HepG2 (cell line): ENCODE data around the gene CPVL. TPM values are rescaled to one million over a fixed set of nuclear protein-coding genes. Genes with fewer than 3 reads are reported as not detected.

Experiments used
- ATAC-seq: fragments of 200-7000 bp; cut with Tn5 transposase; 3 replicates; pipeline ENCODE4 v1.9.1; 2020; ENCODE audit warnings: mild to moderate bottlenecking, moderate library complexity
- BruUV-seq: library from RNA; stranded (reverse); fragments of 400-500 nt; replicated peaks from 2 replicates; lab custom pipeline; 2021; lab: Mats Ljungman, UMichigan
- CTCF ChIA-PET: fragments of 300-600 bp; formaldehyde crosslinking; extraction: SDS; loops from one replicate; lab custom pipeline; 2021; ENCODE audit warnings: low total read pairs, inconsistent platforms, low intra/inter-chr PET ratio; lab: Yijun Ruan, JAX
- POLR2A ChIA-PET: fragments of 350-600 bp; sonication (Branson Sonifier 250); formaldehyde crosslinking; loops from one replicate; lab custom pipeline; 2020; ENCODE audit warnings: antibody characterized with exemption, inconsistent platforms; lab: Yijun Ruan, JAX
- DNase-seq: peaks from one replicate; pipeline ENCODE4 v3.0.0-alpha.2; 2015; ENCODE audit warnings: low spot score
- FAIRE-seq: peaks from 3 replicates; lab custom pipeline; 2011; peaks lifted over from hg19 to GRCh38; lab: Jason Lieb, UNC
- H2AFZ ChIP-seq: one replicate; pipeline ENCODE4 v1.6.1; 2011; ENCODE audit warnings: low read length, inconsistent platforms
- H3K27ac ChIP-seq: fragments of 300-600 bp; 3 replicates; pipeline ENCODE4 v1.8.0; 2011; ENCODE audit warnings: mixed run types, mild to moderate bottlenecking, mixed read lengths, low read length, inconsistent platforms; ENCODE audit not compliant: insufficient read depth; ENCODE audit errors: extremely low read length
- H3K27me3 ChIP-seq, 2 experiments: fragments of 200-600 bp in 1 of 2; 2 replicates in 1 of 2; 3 replicates in 1 of 2; pipeline versions ENCODE4 v1.6.0 to v1.8.0; 2011; ENCODE audit warnings: low read length in 2 of 2, mild to moderate bottlenecking in 2 of 2, moderate library complexity in 2 of 2, inconsistent platforms in 1 of 2; ENCODE audit not compliant: insufficient read depth in 2 of 2, control insufficient read depth in 1 of 2
- H3K36me3 ChIP-seq, 2 experiments: fragments of 200-600 bp in 1 of 2; replicated peaks in 1 of 2; 2 replicates in 1 of 2; 3 replicates in 1 of 2; pipeline versions ENCODE4 v1.5.1 to v1.8.0; 2011; ENCODE audit warnings: low read length in 2 of 2, inconsistent platforms in 1 of 2; ENCODE audit not compliant: insufficient read depth in 2 of 2, control insufficient read depth in 1 of 2
- H3K4me1 ChIP-seq: 2 replicates; pipeline ENCODE4 v1.5.1; 2012; ENCODE audit warnings: low read length, inconsistent platforms; ENCODE audit not compliant: insufficient read depth
- H3K4me2 ChIP-seq: 2 replicates; pipeline ENCODE4 v1.6.0; 2011; ENCODE audit warnings: low read depth, low read length, inconsistent platforms
- H3K4me3 ChIP-seq, 3 experiments: fragments of 200-600 bp in 1 of 3; sonication (generic), shearing (Covaris generic) in 1 of 3; replicated peaks in 1 of 3; 2 replicates each; pipeline ENCODE4 v1.5.1; 2011 to 2016; ENCODE audit warnings: low read length in 3 of 3, inconsistent platforms in 2 of 3, low read depth in 2 of 3, mild to moderate bottlenecking in 2 of 3, control low read depth in 1 of 3, mixed read lengths in 1 of 3; ENCODE audit not compliant: insufficient read depth in 1 of 3
- H3K79me2 ChIP-seq: one replicate; pipeline ENCODE4 v1.6.1; 2011; ENCODE audit warnings: low read length, inconsistent platforms; ENCODE audit not compliant: insufficient read depth
- H3K9ac ChIP-seq: 2 replicates; pipeline ENCODE4 v1.6.0; 2011; ENCODE audit warnings: mild to moderate bottlenecking, low read depth, low read length, inconsistent platforms; ENCODE audit not compliant: insufficient read depth
- H3K9me3 ChIP-seq: 2 replicates; pipeline ENCODE4 v1.5.1; 2012; ENCODE audit warnings: mild to moderate bottlenecking, low read length
- H4K20me1 ChIP-seq: 2 replicates; pipeline ENCODE4 v1.6.0; 2011; ENCODE audit warnings: inconsistent platforms, mild to moderate bottlenecking, low read length, moderate library complexity; ENCODE audit not compliant: insufficient read depth
- ATF3 ChIP-seq: sonication (generic); formaldehyde crosslinking; IDR thresholded peaks from 2 replicates; pipeline ENCODE4 v1.4.0; 2020; ENCODE audit warnings: missing genetic modification reagents
- ELF4 ChIP-seq: sonication (generic); formaldehyde crosslinking; IDR thresholded peaks from 2 replicates; pipeline ENCODE4 v1.5.0; 2020; ENCODE audit warnings: missing genetic modification reagents, mild to moderate bottlenecking, moderate library complexity, borderline replicate concordance
- GMEB2 ChIP-seq: IDR thresholded peaks from 2 replicates; pipeline ENCODE4 v1.6.1; 2016; ENCODE audit warnings: missing biosample characterization, missing genetic modification reagents, low read depth
- KAT7 ChIP-seq: IDR thresholded peaks from 2 replicates; pipeline ENCODE4 v1.6.1; 2018; ENCODE audit warnings: borderline replicate concordance, missing compliant biosample characterization
- KDM1A ChIP-seq: IDR thresholded peaks from 2 replicates; pipeline ENCODE4 v1.6.1; 2016; ENCODE audit warnings: missing compliant biosample characterization
- KLF6 ChIP-seq: IDR thresholded peaks from 2 replicates; pipeline ENCODE4 v1.8.0; 2016; ENCODE audit warnings: missing biosample characterization, missing genetic modification reagents
- MYPOP ChIP-seq: sonication (generic); formaldehyde crosslinking; IDR thresholded peaks from 2 replicates; pipeline ENCODE4 v1.8.1; 2023; ENCODE audit warnings: mild to moderate bottlenecking, moderate library complexity, missing genetic modification reagents
- SNAPC4 ChIP-seq: sonication (generic); formaldehyde crosslinking; IDR thresholded peaks from 2 replicates; pipeline ENCODE4 v1.4.0; 2020; ENCODE audit warnings: mild to moderate bottlenecking, missing genetic modification reagents
- STAT5B ChIP-seq: sonication (generic); formaldehyde crosslinking; IDR thresholded peaks from 2 replicates; pipeline ENCODE4 v1.4.0; 2020; ENCODE audit warnings: missing genetic modification reagents
- XRCC5 ChIP-seq: fragments of 200-400 bp; formaldehyde crosslinking; optimal IDR thresholded peaks from 2 replicates; pipeline ENCODE3; 2017; ENCODE audit warnings: mild to moderate bottlenecking, low read length
- ZBTB44 ChIP-seq: sonication (generic); formaldehyde crosslinking; IDR thresholded peaks from 2 replicates; pipeline ENCODE4 v1.4.0; 2020; ENCODE audit warnings: missing genetic modification reagents
- ZNF354B ChIP-seq: sonication (generic); formaldehyde crosslinking; IDR thresholded peaks from 2 replicates; pipeline ENCODE4 v1.8.0; 2022; ENCODE audit warnings: mild to moderate bottlenecking, missing genetic modification reagents
- WGBS: methylation state at CpG from one replicate; pipeline ENCODE4 v1.1.6; 2017; ENCODE audit warnings: low lambda C conversion rate; 5-methylcytosine and 5-hydroxymethylcytosine counted together
- in situ Hi-C: cut with HindIII; loops from 2 replicates; pipeline ENCODE4 v1.10.0; 2017; ENCODE audit warnings: low pct_unique_long_range_greater_than_20kb; ENCODE audit not compliant: extremely low pct_ligation_motif_present
- intact Hi-C: fragments of 100-400 bp; cut with micrococcal nuclease; formaldehyde crosslinking; loops from one replicate; pipeline ENCODE4 v1.10.0; 2022; ENCODE audit not compliant: unreplicated experiment
- polyA plus RNA-seq, 8 experiments: library from polyadenylated mRNA; depleted of rRNA in 3 of 8; stranded (reverse) in 7 of 8; unstranded in 1 of 8; fragments of >200 nt; fragmentation: Illumina TruSeq in 4 of 8; extraction: Trizol in 4 of 8; gene quantifications; 2 replicates each; pipeline versions ENCODE4 v1.2.1 to v1.2.3, GENCODE V29; 2011 to 2016; ENCODE audit warnings: low read depth in 4 of 8, missing spikeins in 1 of 8, mixed read lengths in 1 of 8; ENCODE audit not compliant: insufficient read depth in 1 of 8
- total RNA-seq, 5 experiments: library from RNA; depleted of rRNA; stranded (reverse); fragments of >200 nt; fragmentation: Illumina TruSeq; extraction: Trizol; gene quantifications; 2 replicates each; pipeline ENCODE4 v1.2.3, GENCODE V29; 2016; ENCODE audit warnings: low read depth in 1 of 5

Gene CPVL
- total and polyA plus RNA-seq, 2 of the 13 experiments (the other 11 are each of a cell fraction or from before 2014, with no cell fraction given): 59.2 to 294 TPM

- no peaks in the 10 kb centered on the region for H3K27me3 ChIP-seq
- DNase-seq: no peak
- no peaks in the 10 kb centered on the region for H3K9me3 ChIP-seq
- in situ Hi-C loops (no loop called here), intact Hi-C loops (no loop called here)
- POLR2A ChIA-PET: no interaction called here
- H3K4me3 ChIP-seq: no peak overlapping the region
- no peak for FAIRE-seq
- no peak overlapping the region for H2AFZ ChIP-seq
- no peak for ATAC-seq
- H3K27ac ChIP-seq: no peak overlapping the region
- WGBS: 100% methylated on average over 1 of the region's 1 CpG
- TF ChIP-seq XRCC5 (no peak), KDM1A (CRISPR knock-in tag) (no peak), ZBTB44 (CRISPR knock-in tag) (no peak), ATF3 (CRISPR knock-in tag) (no peak), GMEB2 (CRISPR knock-in tag) (no peak), MYPOP (CRISPR knock-in tag) (no peak), SNAPC4 (CRISPR knock-in tag) (no peak), ZNF354B (CRISPR knock-in tag) (no peak), STAT5B (CRISPR knock-in tag) (no peak), KLF6 (no peak), ELF4 (CRISPR knock-in tag) (no peak), KAT7 (no peak)
- H4K20me1 ChIP-seq: no peaks in the 10 kb centered on the region
- no peaks in the 10 kb centered on the region for H3K36me3 ChIP-seq
- no TSS peak for BruUV-seq
- CTCF ChIA-PET: no interaction called here
- no peak overlapping the region for H3K9ac ChIP-seq
- H3K79me2 ChIP-seq: no peaks in the 10 kb centered on the region
- H3K4me1 ChIP-seq: no peaks in the 10 kb centered on the region
- H3K4me2 ChIP-seq: no peak overlapping the region
Observed at GRCh38 chr7:29013082-29013695, 133.1 kb downstream of the CPVL start.
